Hematopoietic multipotent progenitor cell (in vitro differentiated cells): ENCODE measurements around the gene P4HB. TPM values are rescaled to one million over a fixed set of nuclear protein-coding genes. Genes with fewer than 3 reads are reported as not detected.

Experiments used
- DNase-seq, 3 donors: peaks; one replicate each; pipeline ENCODE4 v3.0.0-alpha.2; 2011 to 2015; ENCODE audit warnings: low read depth in 2 of 3, low spot score in 2 of 3
- total RNA-seq: library from RNA; depleted of rRNA; stranded (reverse); fragments of >200 nt; gene quantifications from one replicate; pipeline ENCODE4 v1.2.3, GENCODE V29; 2012

Gene P4HB
- total RNA-seq, 1 donor, result 277 TPM

DNA sequence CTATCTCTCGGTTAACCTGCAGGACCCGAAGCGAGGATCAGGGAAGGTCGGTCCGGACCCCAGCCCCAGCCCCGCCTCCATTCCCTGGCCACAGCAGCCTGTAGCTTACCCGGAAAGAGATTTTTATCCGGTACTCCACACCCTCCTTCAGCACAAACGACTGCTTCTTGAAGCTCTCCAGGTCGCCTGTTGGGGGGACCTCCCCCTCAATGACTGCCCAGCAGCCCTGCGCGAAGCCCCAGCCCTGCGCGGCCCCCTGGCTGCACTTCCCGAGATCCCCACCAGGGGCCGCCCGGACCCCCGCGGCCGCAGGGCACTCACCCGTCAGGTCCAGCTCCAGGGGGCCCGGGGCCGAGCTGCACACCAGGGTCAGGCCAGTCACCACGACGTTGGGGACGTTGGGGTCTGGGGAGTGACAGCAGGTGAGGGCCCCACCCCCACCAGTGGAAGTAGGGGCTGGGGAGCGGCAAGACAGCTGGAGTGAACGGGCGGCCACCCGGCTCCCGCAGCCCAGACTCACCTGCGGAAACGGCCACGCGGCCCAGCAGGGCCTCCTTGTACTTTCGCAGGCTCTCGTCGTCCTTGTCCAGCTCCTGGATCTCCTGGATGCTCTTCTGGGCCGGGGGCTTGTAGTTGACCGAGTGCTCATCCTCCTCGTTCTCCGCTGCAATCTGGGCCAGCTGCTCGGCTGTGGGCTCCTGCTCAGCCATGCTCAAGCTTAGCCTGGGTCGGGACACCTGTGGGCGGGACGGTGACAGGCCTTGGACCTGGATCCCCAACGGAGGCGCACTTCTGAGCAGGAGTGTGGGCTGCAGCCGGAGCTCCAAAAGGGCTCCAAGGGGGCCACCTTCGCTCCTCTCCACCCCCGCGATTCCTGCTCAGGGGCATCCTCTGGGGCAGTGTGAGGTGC lies 9.1 kb upstream of the P4HB start:
- DNase-seq, result peak in 2 of 3 donors; percentile 48 to 50

DNA sequence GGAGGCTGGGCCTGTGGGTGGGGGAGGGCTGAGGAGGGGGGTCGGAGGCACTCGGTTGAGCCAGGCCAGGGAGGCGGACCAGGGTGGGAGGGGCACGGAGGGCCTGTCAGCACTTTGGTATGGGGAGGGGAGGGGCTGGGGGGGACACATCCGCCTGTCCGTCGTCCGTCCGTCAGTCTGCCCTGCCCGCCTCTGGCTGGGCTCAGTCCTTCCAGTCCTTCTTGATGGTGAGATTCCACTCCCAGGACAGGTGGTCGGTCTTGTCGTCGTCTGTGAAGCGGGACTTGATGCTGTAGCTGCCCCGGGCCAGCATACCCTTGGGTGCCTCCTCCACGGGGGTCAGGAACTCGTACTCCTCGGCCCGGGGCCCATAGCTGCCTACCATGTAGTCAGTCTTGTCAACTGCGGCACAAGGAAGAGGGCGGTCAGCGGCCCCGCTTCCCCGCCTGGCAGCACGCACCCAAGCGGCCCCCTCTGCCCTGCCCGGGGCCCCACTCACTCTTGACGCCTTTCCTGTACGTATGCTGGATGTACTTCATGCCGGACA lies 8.4 kb upstream of the P4HB start:
- no peak for DNase-seq

DNA sequence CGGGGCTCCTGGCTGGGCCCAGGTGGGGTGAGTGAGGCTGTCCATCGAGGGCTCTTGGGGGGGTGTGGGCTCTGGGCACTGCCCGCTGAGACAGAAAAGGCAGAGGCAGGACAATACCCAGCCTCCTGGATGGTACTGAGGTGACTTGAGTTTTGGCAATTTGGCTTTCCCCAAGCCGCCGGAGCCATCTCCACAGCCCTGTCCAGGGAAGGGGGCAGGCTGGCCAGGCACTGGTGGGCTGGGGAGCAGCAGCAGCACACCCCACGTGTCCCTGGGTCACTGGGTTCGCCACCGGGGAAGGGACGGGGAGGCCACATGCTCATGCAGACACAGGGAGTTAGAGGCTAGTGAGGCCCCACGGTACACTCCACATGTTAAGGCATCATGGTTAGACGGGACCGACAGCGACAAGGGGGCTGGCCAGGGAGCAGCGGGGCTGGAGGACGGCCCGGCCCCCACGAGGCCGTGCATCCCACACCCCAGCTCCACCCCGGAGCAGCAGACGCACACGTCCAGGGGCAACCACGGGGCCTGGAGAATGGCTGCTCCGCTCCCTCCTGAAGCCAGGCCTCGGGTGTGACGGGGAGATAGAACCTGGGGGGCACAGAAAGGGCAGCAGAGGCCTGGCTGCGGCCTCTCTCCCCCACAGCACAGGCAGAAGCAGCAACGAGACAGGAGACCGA lies 7.8 kb upstream of the P4HB start:
- DNase-seq, result no peak

DNA sequence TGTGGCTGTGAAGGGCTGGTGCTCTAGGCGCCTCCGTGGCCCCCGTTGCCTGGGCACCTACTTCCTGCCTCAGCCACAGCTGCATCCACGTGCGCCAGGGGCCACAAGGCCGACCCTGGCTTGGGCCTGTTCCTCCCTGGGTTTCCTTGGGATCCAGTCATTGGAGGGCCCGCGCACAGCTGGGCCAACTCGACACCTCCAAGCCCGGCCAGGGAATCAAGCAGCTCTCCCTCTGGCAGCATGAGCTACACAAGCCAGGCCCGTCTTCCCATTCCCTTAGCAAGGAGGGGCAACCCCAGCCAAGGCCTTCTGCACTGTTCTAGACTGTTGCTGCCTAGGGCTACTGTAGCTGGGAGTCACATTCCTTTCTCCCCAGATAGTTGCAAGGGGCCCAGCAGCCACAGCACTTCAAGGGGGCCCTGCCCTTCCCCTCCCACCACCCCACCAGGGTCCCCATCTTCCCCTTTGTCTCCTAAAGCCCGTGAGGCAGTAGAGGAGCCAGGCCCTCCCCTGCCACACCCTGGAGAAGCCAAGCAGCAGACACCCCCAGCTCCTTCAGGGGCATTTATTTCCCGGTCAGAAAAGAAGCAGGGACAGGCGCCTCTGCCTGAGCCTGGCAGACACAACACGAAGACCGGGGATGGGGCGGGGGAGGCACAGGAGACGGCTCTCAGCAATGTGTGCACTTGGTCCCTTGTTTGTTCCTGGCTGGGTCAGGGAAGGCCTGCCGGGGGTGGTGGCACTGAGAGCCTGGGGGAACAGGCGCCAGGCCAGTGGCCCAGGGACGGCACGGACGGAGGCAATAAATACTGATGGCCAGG lies 7.0 kb upstream of the P4HB start:
- peak in 1 of 3 donors; percentile 60 for DNase-seq

DNA sequence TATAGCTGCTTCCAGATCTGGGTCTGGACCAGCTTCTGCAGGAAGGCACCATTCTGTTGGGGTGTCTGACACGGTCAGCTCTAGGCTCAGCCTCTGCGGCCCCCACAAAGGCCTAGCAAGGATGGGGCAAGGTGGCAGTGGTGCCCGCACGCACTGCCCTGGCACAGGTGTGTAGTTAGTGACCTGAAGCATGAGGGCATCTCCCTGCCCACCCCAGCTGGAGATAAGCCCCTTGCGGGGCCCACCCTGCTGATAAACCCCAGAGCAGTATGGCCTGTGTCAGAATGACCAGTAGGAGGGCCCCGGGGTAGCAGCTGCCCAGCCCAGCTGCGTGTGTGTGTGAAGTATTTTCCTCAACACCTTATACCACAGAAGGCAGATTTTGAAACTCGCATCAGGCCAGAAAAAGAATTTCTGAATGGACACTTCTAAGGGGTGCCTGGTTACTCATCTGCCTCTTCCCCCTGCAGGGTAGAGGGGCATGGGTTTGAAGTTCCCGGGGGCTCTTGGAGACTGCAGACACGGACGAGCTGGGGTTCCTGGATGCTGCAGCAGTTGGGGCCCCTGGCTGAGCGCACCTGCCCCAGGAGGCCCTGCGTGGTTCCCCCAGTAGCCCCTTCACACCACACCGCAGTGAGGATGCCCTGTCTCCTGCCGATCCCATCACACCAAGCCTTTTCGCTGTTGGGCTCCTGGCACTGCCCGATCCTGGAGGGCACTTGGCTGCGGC lies 6.3 kb upstream of the P4HB start:
- peak in 1 of 3 donors; percentile 14 for DNase-seq

DNA sequence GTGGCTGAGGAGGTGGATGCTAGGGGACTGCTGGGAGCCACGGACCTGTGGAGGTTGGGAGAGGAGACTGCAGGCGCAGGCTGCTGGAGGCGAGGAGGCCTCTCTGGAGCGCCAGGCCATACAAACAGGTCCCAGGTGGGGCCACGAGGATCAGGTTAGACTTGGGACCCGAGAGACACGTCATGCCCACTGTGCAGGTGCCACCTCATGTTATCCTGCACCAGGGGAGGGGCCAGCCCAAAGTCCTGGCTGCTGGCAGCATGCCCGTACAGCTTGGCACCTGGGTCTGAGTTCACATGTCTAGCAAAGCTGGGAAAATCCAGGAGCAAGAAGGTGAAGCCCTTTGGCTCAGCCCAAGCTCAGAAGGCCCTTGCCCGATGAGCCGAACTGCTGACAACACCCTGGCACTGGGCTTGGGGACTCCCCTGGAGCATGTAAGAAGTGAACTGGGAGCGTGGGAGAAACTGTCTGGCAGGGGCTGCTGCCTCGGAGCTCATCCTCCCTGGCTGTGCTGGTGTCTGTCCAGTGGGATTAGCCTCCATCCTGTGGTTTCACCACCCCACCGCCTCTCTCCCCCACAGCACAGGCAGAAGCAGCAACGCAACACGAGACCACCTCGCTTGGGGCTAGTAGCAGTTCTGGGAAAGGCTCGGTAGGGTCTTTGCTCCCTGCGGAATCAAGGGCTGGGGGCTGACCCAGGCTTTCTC lies 5.6 kb upstream of the P4HB start:
- DNase-seq, result peak in 1 of 3 donors; percentile 16

DNA sequence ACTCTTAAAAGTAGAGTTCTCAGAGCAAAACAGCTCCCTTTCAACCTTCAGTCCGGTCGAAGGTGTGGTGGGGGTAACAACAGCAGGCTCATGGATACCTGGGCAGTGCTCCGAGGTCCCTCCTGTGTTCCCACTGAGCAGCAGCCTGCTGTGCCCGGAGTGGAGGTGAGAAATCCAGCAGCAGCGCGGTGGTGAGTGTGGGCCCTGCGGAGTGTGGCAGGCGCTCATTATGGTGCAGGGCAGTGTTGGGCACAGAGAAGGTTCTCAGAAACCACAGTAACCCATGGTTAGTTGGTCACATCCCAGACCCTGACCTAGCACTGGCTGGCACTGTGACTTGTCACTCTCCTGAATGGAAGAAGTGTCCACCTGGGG lies 5.0 kb upstream of the P4HB start:
- DNase-seq, result peak in 1 of 3 donors; percentile 10

DNA sequence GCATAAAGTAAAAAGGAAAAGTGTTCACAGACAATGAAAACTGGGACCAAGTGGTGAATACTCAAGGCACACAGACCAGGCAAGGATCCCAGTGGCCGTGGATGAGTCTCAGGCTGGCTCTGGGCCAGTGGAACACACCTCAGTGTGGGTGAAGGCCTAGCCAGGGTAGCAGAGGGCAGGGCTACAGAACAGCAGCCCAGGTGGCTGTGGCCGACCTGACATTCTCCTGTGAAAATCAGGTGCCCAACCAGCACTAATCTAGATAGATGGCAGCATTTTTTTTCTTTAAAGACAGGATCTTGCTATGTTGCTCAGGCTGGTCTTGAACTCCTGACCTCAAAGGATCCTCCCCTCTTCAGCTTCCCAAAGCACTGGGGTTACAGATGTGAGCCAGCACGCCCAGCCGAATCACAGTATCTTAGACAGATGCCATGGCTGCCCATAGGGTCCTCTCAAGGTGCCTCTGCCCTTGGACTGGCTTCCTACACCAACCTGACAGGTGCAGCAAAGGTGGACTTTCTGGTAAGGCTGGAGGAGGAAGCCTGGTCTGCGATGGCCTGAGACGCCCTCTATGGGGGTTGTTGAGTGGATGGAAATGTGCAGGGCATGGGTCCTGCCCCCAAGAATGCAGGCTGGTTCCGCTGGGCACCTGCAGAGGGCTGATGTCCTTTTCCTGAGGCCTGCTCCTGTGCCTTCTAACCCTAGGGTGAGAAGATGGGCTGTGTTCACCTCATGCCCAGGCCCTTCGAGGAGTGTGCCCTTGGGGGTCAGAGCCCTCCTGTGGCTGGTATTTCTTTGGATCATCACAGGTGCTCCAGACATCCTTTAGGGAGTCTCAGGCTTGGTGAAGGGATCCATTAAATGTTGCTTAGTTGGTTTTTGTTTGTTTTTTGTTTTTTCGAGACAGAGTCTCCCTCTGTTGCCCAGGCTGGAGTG lies 3.8 kb upstream of the P4HB start:
- DNase-seq, result peak in 1 of 3 donors; percentile 11

DNA sequence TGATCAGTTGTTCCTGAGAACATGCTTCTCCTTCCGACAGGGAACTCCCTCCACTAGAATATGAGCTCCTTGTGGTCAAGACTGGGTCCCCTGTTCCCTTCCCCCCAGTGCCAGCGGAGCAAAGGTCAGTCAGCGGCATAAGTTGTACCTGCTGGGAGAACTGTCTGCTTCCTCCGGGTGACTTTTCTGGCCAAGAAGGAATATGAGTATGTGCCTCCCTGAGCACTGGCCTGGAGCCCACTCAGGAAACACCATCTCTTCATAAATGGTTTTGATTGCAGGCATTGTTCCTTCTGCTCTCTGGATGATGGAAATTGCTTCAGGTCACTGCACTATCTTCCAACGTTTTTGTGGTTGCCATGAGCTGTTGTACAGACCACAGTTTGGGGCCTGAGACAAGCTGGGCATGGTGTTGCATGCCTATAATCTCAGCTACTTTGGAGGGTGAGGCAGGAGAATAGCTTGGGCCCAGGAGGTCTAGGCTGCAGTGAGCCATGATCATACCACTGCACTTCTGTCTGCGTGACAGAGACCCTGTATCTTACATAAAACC lies 2.9 kb upstream of the P4HB start:
- no peak for DNase-seq

DNA sequence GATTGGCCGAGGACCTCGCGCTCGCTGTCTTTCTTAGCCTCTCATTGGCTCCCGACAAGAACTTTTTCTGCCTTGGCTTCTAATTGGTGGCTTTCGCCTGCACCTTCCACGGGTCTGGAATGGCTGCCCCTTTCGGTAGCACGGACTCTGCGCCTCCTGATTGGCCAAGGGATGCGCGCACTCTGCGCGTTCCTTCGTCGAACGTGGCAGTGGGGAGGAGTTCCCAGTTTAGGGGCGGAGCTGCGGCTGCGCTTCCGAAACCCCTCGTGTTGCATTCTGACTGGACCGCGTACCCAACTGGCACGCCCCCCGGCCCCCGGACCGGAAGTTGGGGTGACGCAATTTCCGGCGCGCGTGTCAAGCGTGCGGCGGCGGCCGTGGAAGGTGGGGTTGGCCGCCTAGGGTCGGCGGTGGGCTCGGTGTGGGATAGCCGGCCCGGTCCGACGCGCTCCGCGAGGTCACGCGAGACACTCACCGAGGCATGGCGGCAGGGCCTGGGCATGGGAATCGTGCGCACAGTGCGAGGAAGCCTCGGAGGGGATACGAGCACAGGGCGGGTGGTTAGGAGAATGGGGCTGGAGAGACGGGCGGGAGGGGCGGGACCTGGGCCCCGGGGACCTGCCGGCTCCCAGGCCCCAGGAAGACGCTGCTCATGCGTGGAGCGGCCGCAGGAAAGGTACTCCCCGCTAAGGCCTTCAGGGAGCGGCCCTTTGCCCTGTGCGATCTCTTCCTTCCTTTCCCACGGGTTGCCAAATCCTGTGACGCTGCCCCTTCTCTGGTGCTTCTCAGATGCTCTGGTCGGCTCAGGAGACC lies 627 bp upstream of the P4HB start:
- peak; percentile 99 to 100 (median 100) for DNase-seq

DNA sequence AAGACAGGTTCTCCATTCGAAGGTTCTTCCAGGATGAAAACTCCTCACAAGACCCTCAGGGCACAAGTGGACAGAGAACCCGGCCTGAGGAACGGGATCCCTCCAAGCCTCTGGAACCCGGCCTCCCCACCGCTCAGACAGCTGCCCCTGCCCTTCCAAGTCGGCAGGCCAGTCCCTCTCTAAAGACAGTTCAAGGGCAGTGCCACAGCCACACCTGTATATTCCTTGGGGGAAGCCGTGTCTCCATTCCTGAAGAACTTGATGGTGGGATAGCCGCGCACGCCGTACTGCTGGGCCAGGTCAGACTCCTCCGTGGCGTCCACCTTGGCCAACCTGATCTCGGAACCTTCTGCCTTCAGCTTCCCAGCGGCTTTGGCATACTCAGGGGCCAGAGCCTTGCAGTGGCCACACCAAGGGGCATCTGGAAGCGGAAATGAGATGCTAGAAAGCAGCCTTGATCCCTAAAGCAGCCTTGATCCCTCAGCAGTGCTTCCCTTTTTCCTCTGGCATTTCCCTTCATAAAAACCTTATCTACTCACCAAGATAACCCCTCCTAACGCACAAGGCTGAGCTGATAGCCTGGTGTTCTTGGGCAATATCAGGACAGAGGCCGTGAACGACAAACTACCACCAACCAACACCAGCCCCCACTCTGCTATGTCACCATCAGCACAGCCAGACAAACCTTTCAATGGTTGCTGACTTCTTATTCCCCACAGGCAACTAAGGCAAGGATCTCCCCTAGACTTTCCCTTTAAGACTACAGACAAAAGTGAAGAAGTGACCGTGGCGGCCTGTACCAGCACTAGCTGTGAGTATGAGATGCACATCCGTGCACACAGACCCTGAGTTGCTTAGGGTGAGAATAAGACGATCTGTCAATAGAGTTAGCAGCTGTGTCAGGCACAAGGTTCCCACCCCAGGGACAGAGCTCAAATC lies 1.1 kb downstream of the P4HB start:
- no peak for DNase-seq

DNA sequence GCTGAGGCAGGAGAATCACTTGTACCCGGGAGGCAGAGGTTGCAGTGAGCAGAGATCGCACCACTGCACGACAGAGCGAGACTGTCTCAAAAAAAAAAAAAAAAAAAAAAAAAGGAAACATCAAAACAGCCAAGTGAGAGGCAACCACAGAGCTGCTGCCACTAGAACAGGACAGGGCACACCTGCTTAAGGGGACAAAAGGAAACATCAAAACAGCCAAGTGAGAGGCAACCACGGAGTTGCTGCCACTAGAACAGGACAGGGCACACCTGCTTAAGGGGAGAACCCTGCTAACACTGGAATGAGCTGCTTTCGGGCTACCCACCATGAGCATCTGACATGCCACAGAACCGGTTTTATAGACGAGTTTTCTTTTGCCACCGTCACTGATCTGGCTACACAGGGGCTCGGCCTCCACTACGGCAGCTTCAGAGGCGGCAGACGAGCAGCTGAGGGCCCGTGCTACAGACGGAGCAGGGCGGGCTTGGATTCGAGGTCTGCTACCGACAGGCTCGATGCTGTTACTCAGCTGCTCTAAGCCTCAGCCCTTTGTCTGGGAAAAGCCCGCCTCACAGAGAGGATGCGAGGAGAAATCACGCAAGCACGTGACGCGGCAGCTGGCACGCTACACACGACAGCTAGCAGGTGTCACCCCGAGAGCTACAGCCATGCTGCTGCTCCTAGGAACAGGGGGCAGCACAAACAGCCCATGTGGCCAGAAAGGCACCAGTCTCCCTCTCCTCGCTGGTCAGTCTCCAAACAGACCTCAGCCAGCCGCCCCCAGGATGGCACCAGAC lies 2.0 kb downstream of the P4HB start:
- DNase-seq, result no peak

DNA sequence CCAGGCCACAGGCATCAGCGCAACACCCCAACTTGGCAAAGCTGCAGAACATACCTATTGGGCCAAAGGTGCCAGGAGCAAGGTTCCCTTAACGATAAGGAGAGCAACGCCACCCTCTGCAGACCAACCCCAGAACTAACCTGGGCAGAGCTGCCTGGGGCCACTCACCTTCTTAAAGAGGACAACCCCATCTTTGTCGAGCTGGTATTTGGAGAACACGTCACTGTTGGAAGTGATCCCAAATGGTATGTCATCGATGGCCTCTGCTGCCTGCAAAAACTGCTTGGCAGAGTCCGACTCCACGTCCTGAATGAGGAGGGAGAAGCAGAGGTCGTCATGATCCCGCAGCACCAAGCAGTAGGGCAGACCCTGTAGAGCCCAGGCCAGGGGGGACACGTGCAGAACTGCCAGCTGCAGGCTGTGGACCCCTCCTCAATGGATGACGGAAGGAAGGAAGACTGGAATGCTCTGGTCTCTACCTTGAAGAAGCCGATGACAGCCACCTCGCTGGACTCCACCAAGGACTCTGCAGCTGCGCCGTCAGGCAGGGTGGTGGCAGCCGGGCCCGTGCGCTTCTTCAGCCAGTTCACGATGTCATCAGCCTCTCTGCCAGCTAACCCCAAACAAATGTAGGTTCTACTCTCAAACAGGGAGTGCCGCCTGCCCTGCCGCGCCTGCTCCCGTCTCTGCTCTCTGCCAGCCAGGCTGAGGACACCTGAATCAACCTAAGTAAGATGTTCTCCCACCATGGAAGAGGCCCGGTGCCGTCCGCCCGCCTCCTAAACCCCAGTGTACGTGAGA lies 5.2 kb downstream of the P4HB start:
- DNase-seq, result peak in 1 of 3 donors; percentile 30

DNA sequence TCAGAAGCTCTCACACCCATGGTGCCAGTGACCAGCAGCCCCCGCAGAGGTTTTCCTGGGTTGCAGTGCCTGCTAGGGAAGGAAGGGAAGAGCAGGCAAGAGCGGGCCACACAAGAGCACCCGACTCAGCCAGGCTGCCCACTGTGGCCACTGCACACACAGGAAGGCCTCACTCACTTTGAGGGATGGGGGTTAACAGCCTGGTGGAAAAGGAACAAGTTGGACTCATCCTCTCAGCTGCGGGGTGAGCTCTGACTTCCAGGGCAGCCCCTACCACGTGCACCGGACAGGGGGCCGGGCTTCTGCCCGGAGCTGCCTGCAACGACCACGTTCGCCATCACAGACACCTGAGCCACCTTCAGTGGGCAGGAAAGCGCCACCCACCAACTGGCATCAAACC lies 8.1 kb downstream of the P4HB start:
- no peak for DNase-seq

DNA sequence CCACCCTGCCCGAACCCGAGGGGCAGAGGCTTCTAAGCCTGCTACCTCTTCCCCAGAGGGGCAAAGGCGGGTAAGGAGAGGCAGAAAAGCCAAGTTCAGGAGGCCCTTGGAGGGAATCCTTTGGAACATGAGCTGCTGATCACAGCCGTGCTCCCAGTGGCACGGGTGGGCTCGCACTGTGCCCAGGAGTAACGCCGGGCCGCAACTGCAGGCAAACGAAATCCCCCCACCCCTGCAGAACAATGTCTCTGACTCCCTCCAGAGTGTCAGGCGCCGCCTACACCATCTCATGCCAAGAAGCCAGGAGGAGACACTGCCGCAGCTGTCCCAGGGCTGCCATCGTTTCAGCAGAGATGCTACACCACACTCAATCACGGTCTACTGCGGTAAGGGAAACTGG lies 8.9 kb downstream of the P4HB start:
- no peak for DNase-seq
